Stimulated activated CD4-positive, alpha-beta T cell treated with anti-CD3 and anti-CD28 coated beads, Interleukin-4, amount 100 ng/mL, for 48 hours (primary cell): Measurements from ENCODE around the gene NLRC5.

Experiments used
- DNase-seq, 2 donors: peaks; one replicate each; pipeline ENCODE4 v3.0.0-alpha.2; 2020; ENCODE audit warnings: low read depth in 2 of 2

NLRC5 gene

DNA sequence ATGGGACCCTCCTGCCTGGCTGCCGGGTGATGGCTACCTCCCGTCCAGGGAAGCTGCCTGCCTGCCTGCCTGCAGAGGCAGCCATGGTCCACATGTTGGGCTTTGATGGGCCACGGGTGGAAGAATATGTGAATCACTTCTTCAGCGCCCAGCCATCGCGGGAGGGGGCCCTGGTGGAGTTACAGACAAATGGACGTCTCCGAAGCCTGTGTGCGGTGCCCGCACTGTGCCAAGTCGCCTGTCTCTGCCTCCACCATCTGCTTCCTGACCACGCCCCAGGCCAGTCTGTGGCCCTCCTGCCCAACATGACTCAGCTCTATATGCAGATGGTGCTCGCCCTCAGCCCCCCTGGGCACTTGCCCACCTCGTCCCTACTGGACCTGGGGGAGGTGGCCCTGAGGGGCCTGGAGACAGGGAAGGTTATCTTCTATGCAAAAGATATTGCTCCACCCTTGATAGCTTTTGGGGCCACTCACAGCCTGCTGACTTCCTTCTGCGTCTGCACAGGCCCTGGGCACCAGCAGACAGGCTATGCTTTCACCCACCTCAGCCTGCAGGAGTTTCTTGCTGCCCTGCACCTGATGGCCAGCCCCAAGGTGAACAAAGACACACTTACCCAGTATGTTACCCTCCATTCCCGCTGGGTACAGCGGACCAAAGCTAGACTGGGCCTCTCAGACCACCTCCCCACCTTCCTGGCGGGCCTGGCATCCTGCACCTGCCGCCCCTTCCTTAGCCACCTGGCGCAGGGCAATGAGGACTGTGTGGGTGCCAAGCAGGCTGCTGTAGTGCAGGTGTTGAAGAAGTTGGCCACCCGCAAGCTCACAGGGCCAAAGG lies 36.8 kb downstream of the NLRC5 start:
- no peak for DNase-seq

DNA sequence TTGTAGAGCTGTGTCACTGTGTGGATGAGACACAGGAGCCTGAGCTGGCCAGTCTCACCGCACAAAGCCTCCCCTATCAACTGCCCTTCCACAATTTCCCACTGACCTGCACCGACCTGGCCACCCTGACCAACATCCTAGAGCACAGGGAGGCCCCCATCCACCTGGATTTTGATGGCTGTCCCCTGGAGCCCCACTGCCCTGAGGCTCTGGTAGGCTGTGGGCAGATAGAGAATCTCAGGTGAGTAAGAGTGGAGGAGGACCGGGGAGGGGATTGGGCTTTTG lies 37.4 kb downstream of the NLRC5 start:
- no peak for DNase-seq

DNA sequence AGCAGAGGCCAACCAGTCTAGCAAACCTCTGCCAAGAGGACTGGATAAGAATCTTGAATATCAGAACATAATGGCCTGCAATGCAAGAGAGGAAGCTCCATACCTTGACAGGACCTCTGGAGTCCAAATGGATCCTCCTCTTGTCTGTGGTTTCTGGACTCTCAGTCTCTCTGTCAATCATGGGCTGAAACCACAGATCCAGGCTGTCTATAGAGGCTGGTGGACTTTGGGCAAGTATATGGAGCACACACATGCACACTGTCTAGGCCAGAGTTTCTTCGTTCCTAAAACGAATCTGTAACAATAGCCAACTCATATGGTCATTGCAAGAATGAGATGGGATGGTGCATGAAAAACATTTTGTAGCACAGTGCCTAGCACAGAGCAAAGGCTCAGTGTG lies 37.7 kb downstream of the NLRC5 start:
- DNase-seq = no peak

DNA sequence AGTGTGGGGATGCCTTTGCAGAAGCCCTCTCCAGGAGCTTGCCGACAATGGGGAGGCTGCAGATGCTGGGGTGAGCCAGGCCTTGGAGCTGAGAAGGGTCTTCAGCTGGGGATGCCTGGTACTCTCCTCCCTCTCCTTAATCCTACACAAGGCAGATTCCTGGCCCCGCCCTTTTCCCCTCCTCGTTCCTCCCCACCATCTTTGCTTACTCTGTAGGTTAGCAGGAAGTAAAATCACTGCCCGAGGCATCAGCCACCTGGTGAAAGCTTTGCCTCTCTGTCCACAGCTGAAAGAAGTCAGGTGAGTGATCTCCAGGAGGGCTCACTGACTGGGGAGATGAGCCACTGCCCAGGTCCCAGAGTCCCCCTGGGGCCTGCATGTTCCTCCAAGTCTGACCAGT lies 38.7 kb downstream of the NLRC5 start:
- DNase-seq = no peak

DNA sequence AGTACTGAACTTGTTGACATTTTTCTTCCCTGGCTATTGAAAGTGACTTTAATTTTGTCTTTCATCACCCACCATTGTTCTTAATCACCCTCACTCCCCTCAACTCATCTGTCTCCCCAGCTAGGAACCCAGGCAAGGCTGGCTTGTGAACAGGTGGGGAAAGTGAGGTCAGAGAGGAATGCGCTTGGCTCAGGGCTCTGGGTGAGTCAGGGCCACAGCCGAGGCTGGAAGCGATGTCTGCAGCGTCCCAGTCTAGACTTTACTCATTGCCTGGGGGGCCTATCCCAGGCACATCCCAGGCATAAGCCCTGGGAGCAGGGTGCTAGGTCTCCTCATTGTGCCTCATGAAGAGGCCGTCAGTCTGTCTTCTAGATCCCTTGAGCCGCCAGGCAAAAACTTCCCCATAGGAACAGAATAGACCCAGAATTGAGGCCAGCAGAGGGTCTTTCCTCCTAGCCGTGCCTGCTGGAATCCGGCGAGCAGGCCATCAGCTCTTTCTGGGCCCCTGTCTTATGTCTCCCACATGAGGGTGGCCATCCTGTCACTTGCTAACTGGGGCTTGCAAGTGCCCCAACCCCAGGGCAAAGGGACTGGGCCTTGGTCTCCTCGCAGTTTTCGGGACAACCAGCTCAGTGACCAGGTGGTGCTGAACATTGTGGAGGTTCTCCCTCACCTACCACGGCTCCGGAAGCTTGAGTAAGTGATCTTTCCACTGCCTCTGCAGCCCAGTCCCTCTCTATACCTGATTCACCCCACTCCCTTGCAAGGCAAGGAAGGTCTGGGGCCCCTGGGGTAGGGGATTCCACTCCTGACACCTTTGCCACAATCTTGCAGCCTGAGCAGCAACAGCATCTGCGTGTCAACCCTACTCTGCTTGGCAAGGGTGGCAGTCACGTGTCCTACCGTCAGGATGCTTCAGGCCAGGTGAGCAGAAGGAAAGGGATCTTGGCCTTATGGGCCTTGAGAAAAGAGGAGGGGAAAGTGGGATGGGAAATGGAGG lies 40.1 kb downstream of the NLRC5 start:
- DNase-seq = no peak

DNA sequence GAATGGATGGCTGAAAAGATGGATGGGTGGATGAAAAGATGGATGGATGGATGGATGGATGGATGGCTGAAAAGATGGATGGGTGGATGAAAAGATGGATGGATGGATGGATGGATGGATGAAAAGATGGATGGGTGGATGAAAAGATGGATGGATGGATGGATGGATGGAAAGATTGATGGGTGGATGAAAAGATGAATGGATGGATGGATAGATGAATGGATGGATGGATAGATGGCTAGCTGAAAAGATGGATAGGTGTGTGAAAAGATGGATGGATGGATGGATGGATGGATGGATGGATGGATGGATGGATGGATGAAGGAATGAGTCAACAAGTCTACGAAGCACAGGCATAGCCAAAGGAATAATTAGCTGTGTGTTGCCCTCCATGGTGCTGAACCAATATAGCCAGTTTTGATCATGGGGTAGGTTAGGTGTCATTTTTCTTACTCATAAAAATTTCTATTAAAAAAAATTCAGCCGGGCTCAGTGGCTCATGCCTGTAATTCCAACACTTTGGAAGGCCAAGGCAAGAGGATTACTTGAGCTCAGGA lies 41.1 kb downstream of the NLRC5 start:
- no peak for DNase-seq

DNA sequence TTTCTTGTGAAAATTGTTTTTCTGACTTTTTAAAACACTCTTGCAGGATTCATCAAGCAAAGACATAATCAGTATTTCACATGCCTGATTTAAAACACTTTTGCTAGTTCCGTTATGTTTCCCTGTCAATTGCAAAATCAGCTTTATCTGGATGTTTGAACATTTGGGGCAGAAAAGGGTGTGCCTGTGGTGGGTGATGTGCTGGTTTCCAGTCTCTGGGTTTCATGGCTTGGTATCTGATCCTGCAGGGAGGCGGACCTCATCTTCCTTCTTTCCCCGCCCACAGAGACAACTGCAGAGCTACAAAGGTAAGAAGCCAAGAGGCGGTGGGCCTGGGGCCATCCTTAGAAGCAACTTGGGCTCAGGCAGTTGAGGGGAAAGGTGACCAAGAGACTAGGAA lies 41.8 kb downstream of the NLRC5 start:
- DNase-seq = no peak

DNA sequence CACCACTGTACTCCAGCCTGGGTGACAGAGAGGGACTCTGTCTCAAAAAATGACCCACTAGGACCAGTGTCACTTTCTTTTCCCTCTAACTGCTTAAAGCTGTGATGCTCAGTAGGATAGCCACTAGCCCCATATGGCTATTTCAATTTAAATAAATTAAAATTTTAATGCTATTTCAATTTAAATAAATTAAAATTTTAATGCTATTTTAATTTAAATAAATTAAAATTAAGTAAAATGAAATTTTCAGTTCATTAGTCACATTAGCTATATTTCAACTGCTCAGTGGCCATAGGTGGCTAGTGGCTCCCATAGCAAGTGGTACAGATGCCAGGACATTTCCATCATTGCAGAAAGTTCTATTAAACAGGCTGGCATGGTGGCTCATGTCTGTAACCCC lies 43.0 kb downstream of the NLRC5 start:
- no peak for DNase-seq

DNA sequence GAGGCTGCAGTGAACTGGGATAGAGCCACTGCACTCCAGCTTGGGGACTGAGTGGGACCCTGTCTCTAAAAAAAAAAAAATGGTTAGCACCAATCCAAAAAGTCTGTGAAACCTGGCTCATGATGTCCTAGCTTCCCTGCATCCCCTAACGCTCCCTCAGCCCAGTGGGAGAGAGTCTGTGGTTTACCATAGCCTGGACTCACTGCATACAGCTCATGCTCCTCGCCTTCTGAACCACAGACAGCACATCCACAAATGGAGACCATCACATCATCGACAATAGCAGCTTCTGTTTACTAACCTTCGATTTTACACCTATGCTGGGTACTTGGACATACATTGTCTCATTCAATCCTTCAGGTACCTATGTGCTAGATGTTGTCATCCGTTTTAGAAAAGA lies 43.6 kb downstream of the NLRC5 start:
- DNase-seq = no peak

DNA sequence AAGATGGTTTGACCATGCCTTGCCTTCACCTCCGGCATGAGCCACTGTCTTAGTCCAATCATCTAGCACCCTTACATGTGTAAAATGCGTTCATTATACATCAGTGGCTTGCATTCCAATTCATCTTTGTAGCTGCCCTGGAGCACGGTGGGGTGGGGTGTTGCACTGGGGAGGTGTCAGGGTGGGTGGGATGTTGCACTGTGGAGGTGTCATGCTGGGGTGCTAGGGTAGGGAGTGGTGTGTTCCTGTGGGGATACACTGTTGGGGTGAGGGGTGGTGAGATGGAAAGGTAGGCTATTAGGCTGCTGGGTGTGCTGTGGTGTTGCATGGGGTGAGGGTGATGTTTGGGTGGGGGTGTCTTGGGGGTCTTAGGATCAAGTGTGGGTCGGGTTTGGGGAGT lies 47.0 kb downstream of the NLRC5 start:
- DNase-seq = no peak

DNA sequence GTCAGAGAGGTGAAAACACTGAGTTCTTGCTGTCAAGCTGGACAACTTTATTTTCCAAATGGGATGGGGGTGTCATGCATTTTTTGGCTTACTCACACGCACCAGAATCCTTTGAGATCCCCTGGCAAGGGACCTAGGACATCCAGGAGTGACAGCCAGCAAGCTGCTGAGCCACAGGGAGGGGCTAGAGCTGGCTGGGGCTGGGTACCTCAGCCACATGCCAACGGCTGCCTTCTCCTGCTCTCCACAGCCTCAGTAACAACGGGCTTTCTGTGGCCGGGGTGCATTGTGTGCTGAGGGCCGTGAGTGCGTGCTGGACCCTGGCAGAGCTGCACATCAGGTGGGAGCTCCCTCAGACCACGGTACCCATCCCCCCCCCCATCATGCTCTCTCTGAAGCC lies 47.6 kb downstream of the NLRC5 start:
- DNase-seq = no peak

DNA sequence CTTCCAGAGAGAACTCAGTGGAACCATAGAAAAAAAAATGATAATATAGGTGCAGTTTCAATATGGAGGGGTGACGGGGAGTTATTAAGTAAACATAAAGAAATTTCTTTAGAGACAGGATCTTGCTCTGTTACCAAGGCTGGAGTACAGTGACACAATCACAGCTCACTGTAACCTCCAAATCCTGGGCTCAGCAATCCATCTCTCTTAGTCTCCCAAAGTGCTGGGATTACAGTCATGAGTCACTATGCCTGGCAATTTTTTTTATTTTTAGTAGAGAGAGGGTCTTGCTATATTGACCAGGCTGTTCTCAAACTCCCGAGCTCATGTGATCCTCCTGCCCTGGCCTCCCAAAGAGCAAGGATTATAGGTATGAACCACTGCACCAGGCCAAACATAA lies 48.8 kb downstream of the NLRC5 start:
- no peak for DNase-seq

DNA sequence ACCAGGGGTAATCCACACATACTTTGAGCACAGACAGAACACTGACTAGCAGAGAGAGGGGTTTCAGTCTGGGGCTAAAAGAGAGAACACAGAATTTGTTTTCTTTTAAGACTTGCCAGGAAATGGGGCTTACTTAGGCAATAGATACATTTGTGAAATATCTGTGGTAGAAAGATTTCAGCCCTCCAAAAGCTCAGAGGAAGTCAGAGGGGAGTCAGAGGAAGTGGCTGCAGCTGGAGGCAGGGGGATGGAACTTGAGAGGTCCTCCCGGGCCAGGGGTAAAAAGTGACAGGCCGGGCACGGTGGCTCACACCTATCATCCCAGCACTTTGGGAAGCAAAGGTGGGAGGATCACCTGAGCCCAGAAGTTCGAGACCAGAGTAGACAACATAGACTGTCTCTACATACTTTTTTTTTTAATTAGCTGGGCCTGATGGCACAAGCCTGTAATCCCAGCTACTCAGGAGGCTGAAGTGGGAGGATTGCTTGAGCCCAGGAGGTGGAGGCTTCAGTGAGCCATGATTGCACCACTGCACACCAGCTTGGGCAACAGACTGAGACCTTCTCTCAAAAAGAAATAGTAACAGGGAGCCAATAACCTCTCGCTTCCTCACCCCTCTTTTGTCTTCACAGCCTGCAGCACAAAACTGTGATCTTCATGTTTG lies 49.9 kb downstream of the NLRC5 start:
- no peak for DNase-seq

DNA sequence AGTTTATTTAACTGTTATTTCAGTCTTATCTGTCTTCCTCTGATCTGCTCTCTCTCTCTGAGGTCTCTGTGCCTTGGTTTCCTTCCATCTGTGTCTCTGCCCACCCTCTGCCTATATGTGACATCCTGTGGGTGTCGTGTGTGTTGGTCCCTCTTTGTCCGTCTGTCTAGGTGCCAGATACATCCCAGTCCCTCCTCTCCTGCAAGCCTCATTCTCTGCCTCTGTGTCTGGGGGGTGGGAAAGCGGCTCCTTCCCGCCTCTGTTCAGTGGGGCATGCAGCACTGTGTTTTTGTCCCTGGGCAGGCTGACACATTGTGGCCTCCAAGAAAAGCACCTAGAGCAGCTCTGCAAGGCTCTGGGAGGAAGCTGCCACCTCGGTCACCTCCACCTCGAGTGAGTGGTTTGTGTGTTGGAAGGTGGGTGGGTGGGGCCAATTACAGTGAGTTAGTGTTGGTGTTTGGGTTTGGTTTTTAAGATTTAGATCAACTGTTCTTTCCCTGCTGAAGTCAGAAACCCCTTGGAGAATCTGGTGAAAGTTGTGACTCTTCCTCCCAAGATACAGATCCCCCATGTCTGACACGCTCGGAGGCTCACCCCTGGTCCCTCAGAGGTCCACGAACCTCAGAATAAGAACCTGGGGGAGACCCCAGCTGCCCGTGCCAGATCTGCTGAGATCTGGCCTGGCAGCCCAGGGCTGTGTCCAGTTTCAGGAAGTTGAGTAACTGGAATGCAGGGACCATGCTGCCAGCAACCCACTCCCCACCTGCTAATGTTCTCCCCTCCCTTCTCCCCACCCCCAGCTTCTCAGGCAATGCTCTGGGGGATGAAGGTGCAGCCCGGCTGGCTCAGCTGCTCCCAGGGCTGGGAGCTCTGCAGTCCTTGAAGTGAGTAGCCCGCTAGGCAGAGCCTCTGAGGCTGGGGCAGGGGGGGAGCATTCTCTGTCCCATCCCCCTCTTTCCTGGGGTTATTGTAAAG lies 52.1 kb downstream of the NLRC5 start:
- DNase-seq = peak; percentile 73 to 85

DNA sequence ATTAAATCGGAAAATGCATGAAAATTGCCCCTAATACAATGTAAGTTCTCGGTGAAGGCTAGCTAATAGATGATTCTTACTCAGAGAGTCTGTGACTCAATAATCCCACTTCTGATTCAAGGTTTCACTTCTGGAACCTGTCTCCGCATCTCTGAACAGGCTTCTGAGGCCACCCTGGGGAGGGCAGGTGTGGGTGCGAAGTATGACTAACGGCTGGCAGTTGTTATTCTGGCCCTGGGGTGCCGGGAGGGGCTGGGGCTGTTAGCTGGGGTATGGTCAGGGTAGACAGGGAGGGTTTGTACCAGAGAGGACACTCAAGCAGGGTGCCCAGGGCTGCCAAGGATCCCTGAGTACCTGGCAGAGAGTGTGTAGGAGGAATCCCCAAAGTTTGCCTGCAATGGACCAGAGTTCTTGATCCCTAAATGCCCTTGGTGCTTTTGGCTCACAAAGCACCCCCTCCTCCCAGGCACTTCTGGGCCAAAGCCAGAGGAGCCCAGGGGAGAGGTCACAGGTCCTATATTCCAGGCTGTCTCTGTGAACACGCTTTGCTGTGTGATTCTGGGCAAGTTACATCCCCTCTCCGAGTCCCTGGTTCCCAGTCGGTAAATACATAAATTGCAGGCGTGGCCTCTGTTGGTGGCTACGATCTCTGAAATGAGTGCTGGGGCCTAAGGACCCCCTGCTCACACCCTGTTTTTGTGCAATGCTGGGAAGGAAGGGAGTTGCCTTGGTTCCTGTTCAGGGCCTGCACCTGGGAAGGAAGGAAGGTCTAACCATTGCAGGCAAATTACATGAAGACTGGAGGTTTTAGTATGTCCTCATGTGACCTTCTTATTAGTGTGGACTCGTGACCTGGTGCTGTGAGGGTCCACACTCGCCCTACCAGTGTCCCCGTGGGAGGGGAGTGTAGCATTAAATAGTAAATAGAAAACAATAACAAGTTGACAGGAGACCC lies 53.1 kb downstream of the NLRC5 start:
- peak; percentile 69 to 78 for DNase-seq

DNA sequence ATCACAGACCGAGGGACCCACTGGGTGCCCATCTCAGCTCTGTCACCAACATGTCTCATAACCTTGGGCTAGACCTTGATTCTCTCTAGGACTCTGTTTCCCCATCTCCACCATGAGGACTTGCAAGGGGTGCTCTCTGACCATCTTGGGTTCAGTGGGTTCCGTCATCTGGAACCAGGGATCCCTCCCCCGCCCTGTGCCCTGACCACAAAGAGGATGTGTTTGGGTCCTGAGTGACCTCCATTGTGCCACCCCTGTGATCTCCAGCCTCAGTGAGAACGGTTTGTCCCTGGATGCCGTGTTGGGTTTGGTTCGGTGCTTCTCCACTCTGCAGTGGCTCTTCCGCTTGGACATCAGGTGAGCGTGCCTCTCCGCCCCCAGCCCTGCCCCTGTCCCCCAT lies 53.9 kb downstream of the NLRC5 start:
- no peak for DNase-seq

DNA sequence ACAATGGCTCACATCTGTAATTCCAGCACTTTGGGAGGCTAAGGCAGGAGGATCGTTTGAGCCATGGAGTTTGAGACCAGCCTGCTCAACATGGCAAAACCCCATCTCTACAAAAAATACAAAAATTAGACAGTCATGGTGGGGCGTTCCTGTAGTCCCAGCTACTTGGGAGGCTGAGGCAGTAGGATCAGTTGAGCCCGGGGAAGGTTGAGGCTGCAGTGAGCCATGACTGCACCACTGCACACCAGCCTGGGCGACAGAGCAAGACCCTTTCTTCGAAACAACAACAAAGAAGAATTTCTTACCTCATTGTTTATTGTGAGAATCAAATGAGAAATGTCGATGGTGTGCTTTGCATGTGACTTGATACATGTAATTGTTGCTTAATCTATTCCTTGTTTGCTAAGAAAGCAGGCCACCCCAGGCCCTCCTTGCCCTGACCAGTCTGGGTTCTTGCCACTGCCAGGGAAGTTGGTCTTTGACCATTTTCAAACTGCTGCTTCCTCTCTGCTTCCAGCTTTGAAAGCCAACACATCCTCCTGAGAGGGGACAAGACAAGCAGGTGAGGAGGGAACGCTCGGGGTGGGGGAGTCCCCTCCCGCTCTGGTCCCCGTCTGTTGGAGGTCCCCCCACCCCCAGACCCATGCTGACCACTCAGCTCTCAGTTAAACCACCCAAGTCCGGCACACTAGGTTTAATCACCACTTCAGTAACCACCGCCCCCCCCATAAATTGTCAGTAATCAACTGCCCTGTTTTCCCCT lies 55.8 kb downstream of the NLRC5 start:
- no peak for DNase-seq

DNA sequence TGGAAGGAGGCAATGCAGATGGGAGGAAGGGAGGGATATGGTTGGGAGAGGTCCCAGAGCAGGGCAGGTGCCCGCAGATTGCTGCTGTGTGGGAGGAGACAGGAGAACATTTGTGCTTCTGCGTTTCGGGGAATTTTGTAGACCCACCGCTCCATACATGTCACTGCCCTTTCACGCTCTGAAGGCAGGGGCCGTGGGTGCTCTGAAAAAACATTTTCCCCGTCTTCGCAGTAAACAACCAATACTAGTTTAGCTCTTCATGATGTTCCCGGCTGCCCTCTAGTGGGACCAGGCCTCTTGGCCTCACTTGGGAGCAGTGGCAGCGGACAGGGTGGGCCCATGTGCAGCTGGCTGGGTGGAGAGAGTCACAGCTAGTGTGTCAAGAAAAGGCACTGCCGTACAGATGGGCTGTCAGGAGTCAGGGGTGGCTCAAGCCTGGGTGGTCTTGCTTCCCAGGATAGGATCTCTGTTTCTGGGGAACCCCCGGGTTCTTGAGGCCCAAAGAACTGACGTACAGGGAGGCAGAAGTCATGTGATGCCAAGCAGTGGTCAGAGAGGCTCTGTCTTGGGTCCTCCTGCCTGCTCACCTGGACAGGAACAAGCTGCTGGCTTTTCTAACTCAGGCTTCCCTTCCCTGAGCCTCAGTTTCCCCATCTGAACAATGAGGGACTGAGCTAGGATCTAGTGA lies 56.5 kb downstream of the NLRC5 start:
- no peak for DNase-seq
